ENCODE measurements around the gene ACSBG1. TPM values are rescaled to one million over a fixed set of nuclear protein-coding genes. Genes with fewer than 3 reads are reported as not detected.

The ACSBG1 gene
- total and polyA plus RNA-seq, 2 of the 8 experiments (the other 6 are each of a cell fraction or from before 2014, with no cell fraction given), result 5.4 to 7.1 TPM

GRCh38 chr15:78170848-78171773 lies 63.3 kb downstream of the ACSBG1 start (continued):
- TF ChIP-seq SP4 (IDR thresholded peaks at IDR 0.05; ENCODE audit: low read length) (no peak), NANOG (IDR thresholded peaks at IDR 0.05; ENCODE audit: insufficient read depth, low read depth, low read length, poor library complexity, severe bottlenecking) (no peak), POU5F1 (IDR thresholded peaks at IDR 0.05; ENCODE audit: low read depth, low read length) (no peak), KDM5A (IDR thresholded peaks at IDR 0.05; ENCODE audit: low read length) (no peak), POLR2AphosphoS5 (IDR thresholded peaks at IDR 0.05; ENCODE audit: low read depth, low read length) (no peak), YY1 (IDR thresholded peaks at IDR 0.05; ENCODE audit: low read depth, low read length) (no peak), KDM4A (IDR thresholded peaks at IDR 0.05; ENCODE audit: low read depth, low read length, severe bottlenecking) (no peak), NRF1 (IDR thresholded peaks at IDR 0.05; ENCODE audit: low read depth, low read length) (no peak), TBP (IDR thresholded peaks at IDR 0.05; ENCODE audit: low read depth, low read length) (no peak), ASH2L (IDR thresholded peaks at IDR 0.05; ENCODE audit: low read length) (no peak)

Measured in H1 (cell line).